H1 (cell line): ENCODE measurements around the gene NMRK2. TPM values are rescaled to one million over a fixed set of nuclear protein-coding genes. Genes with fewer than 3 reads are reported as not detected.

ENCODE experiments used
- CTCF ChIA-PET: fragments of 300-600 bp; sonication (Branson Sonifier 250); formaldehyde crosslinking; loops from one replicate; lab custom pipeline; 2021; ENCODE audit not compliant: partially characterized antibody; lab: Charles Lee
- POLR2A ChIA-PET: fragments of 300-600 bp; sonication (Branson Sonifier 250); formaldehyde crosslinking; loops from one replicate; lab custom pipeline; 2021; ENCODE audit warnings: inconsistent platforms; ENCODE audit not compliant: partially characterized antibody; lab: Charles Lee
- DNase-seq, 2 experiments: peaks; one replicate each; pipeline versions ENCODE4 v3.0.0 to v3.0.0-alpha.2; 2010 to 2022; ENCODE audit warnings: low spot score in 2 of 2, low read depth in 1 of 2, mixed read lengths in 1 of 2
- FAIRE-seq: peaks from 2 replicates; lab custom pipeline; 2011; peaks lifted over from hg19 to GRCh38; lab: Jason Lieb, UNC
- H2AFZ ChIP-seq: 2 replicates; pipeline ENCODE4 v1.8.1; 2012; ENCODE audit warnings: low read length, inconsistent platforms
- H2AK5ac ChIP-seq: 2 replicates; pipeline ENCODE4 v1.6.1; 2013; ENCODE audit warnings: low read depth, low read length
- H2BK120ac ChIP-seq: replicated peaks from 2 replicates; pipeline ENCODE3; 2013; ENCODE audit warnings: low read depth, low read length, inconsistent platforms
- H2BK12ac ChIP-seq: 2 replicates; pipeline ENCODE4 v1.6.1; 2013; ENCODE audit warnings: low read depth, low read length
- H2BK15ac ChIP-seq: 2 replicates; pipeline ENCODE4 v1.6.1; 2013; ENCODE audit warnings: low read length
- H2BK20ac ChIP-seq: 2 replicates; pipeline ENCODE4 v1.6.1; 2013; ENCODE audit warnings: low read length
- H2BK5ac ChIP-seq: 2 replicates; pipeline ENCODE4 v1.6.1; 2013; ENCODE audit warnings: low read depth, low read length
- H3K14ac ChIP-seq: 2 replicates; pipeline ENCODE4 v1.6.1; 2013; ENCODE audit warnings: inconsistent platforms; ENCODE audit not compliant: insufficient read length
- H3K18ac ChIP-seq: 2 replicates; pipeline ENCODE4 v1.6.1; 2013; ENCODE audit warnings: low read length; ENCODE audit errors: extremely low read depth
- H3K23ac ChIP-seq: 2 replicates; pipeline ENCODE4 v1.6.1; 2013; ENCODE audit warnings: inconsistent platforms; ENCODE audit not compliant: insufficient read length
- H3K23me2 ChIP-seq: 2 replicates; pipeline ENCODE4 v1.6.1; 2013; ENCODE audit warnings: low read depth, low read length
- H3K27ac ChIP-seq: 2 replicates; pipeline ENCODE4 v1.6.1; 2011; ENCODE audit warnings: low read depth, low read length, inconsistent platforms
- H3K27me3 ChIP-seq, 4 experiments: replicated peaks in 1 of 4; 1 replicate in 1 of 4; 2 replicates in 3 of 4; pipeline versions ENCODE4 v1.6.1 to v1.8.1; 2011 to 2013; ENCODE audit warnings: low read length in 3 of 4, mild to moderate bottlenecking in 3 of 4, inconsistent platforms in 2 of 4, mixed read lengths in 2 of 4, moderate library complexity in 1 of 4; ENCODE audit not compliant: control insufficient read depth in 3 of 4, insufficient read depth in 3 of 4; ENCODE audit errors: extremely low read depth in 1 of 4
- H3K36me3 ChIP-seq, 4 experiments: 2 replicates each; pipeline versions ENCODE4 v1.6.1 to v1.8.1; 2011 to 2013; ENCODE audit warnings: mild to moderate bottlenecking in 4 of 4, low read length in 3 of 4, moderate library complexity in 2 of 4, control low read depth in 1 of 4, inconsistent platforms in 1 of 4; ENCODE audit not compliant: insufficient read depth in 4 of 4, control insufficient read depth in 2 of 4
- H3K4ac ChIP-seq: replicated peaks from 2 replicates; pipeline ENCODE3; 2013; ENCODE audit warnings: low read length, low read depth, mixed read lengths, inconsistent platforms; ENCODE audit not compliant: insufficient read length
- H3K4me1 ChIP-seq, 4 experiments: replicated peaks in 1 of 4; 1 replicate in 1 of 4; 2 replicates in 3 of 4; pipeline versions ENCODE4 v1.6.1 to v1.8.1; 2011 to 2013; ENCODE audit warnings: low read length in 3 of 4, inconsistent platforms in 2 of 4, mixed read lengths in 1 of 4; ENCODE audit not compliant: insufficient read depth in 4 of 4, control insufficient read depth in 3 of 4
- H3K4me2 ChIP-seq, 2 experiments: 2 replicates each; pipeline versions ENCODE4 v1.6.1 to v1.8.1; 2011 to 2013; ENCODE audit warnings: low read depth in 2 of 2, low read length in 2 of 2, control low read depth in 1 of 2, inconsistent platforms in 1 of 2, mild to moderate bottlenecking in 1 of 2; ENCODE audit not compliant: insufficient read depth in 1 of 2
- H3K4me3 ChIP-seq, 4 experiments: fragments of 200-600, 300-600 bp in 1 of 4; sonication (generic), shearing (Covaris generic), sonication (Bioruptor Twin) in 1 of 4; 2 replicates each; pipeline versions ENCODE4 v1.5.1 to v1.8.1; 2011 to 2016; ENCODE audit warnings: low read length in 4 of 4, low read depth in 3 of 4, control low read depth in 2 of 4, inconsistent platforms in 2 of 4, mild to moderate bottlenecking in 2 of 4, mixed read lengths in 1 of 4, moderate library complexity in 1 of 4; ENCODE audit not compliant: insufficient read depth in 2 of 4; ENCODE audit errors: extremely low read depth in 1 of 4
- H3K56ac ChIP-seq: replicated peaks from 2 replicates; pipeline ENCODE3; 2013; ENCODE audit warnings: low read depth, mild to moderate bottlenecking, mixed read lengths, low read length, inconsistent platforms; ENCODE audit not compliant: insufficient read length
- H3K79me1 ChIP-seq: 2 replicates; pipeline ENCODE4 v1.6.1; 2013; ENCODE audit warnings: low read depth, low read length, control low read depth
- H3K79me2 ChIP-seq, 2 experiments: 2 replicates each; pipeline versions ENCODE4 v1.6.1 to v1.8.1; 2012 to 2013; ENCODE audit warnings: low read length in 2 of 2, mild to moderate bottlenecking in 2 of 2, inconsistent platforms in 1 of 2; ENCODE audit not compliant: insufficient read depth in 2 of 2, control insufficient read depth in 1 of 2
- H3K9ac ChIP-seq, 4 experiments: replicated peaks in 1 of 4; 1 replicate in 1 of 4; 2 replicates in 3 of 4; pipeline versions ENCODE4 v1.6.1 to v1.8.1; 2011 to 2013; ENCODE audit warnings: low read depth in 3 of 4, low read length in 3 of 4, control low read depth in 2 of 4, mild to moderate bottlenecking in 2 of 4, moderate library complexity in 2 of 4, inconsistent platforms in 1 of 4; ENCODE audit errors: extremely low read depth in 1 of 4
- H3K9me3 ChIP-seq, 2 experiments: 2 replicates each; pipeline versions ENCODE4 v1.6.1 to v1.8.1; 2012 to 2013; ENCODE audit warnings: mild to moderate bottlenecking in 2 of 2, moderate library complexity in 2 of 2, control low read depth in 1 of 2, inconsistent platforms in 1 of 2, low read depth in 1 of 2, low read length in 1 of 2, mixed read lengths in 1 of 2; ENCODE audit not compliant: insufficient read depth in 2 of 2
- H4K20me1 ChIP-seq, 2 experiments: replicated peaks in 1 of 2; 2 replicates each; pipeline versions ENCODE3 to v1.8.1; 2011 to 2013; ENCODE audit warnings: inconsistent platforms in 2 of 2, low read length in 2 of 2, mild to moderate bottlenecking in 1 of 2; ENCODE audit not compliant: insufficient read depth in 2 of 2, control insufficient read depth in 1 of 2
- H4K5ac ChIP-seq: 2 replicates; pipeline ENCODE4 v1.6.1; 2013; ENCODE audit warnings: low read length, low read depth, mixed read lengths, inconsistent platforms; ENCODE audit not compliant: insufficient read length
- H4K8ac ChIP-seq: 2 replicates; pipeline ENCODE4 v1.8.0; 2013; ENCODE audit warnings: mild to moderate bottlenecking, moderate library complexity, low read length, inconsistent platforms; ENCODE audit not compliant: insufficient read depth; ENCODE audit errors: extremely low read depth
- H4K91ac ChIP-seq: replicated peaks from 2 replicates; pipeline ENCODE3; 2013; ENCODE audit warnings: low read length, mixed read lengths, inconsistent platforms; ENCODE audit not compliant: insufficient read length
- CBX8 ChIP-seq: fragments of 300-800, 300-1000 bp; sonication (generic); IDR thresholded peaks from 2 replicates; pipeline ENCODE4 v1.7.1; 2016; ENCODE audit warnings: low read depth, low read length, borderline replicate concordance
- SP4 ChIP-seq: IDR thresholded peaks from 2 replicates; pipeline ENCODE4 v1.6.1; 2012; ENCODE audit warnings: low read length, inconsistent platforms
- SUZ12 ChIP-seq: fragments of 200-600 bp; sonication (generic); IDR thresholded peaks from 2 replicates; pipeline ENCODE4 v1.6.1; 2012; ENCODE audit warnings: mild to moderate bottlenecking, inconsistent platforms, low read length, moderate library complexity, mixed read lengths
- WGBS, 2 experiments: shearing (Covaris generic) in 1 of 2; methylation state at CpG; one replicate each; pipeline versions ENCODE4 v1.1.6 to v1.1.7; 2013 to 2015; ENCODE audit warnings: low lambda C conversion rate in 2 of 2, mixed read lengths in 2 of 2, inconsistent platforms in 1 of 2, low coverage in 1 of 2, missing lambda C conversion rate in 1 of 2; ENCODE audit not compliant: insufficient replicate concordance in 2 of 2, insufficient coverage in 1 of 2, insufficient read length in 1 of 2; ENCODE audit errors: extremely low coverage in 1 of 2, missing lambda C conversion rate in 1 of 2; 5-methylcytosine and 5-hydroxymethylcytosine counted together
- polyA plus RNA-seq, 7 experiments: library from polyadenylated mRNA; depleted of rRNA in 3 of 7; stranded (reverse) in 5 of 7; unstranded in 2 of 7; fragments of >200 nt in 5 of 7; fragments of 200-250 nt in 2 of 7; gene quantifications; 1 replicate in 5 of 7; 2 replicates in 1 of 7; 4 replicates in 1 of 7; pipeline versions ENCODE4 v1.2.1 to v1.2.3, GENCODE V29; 2011 to 2013; ENCODE audit warnings: missing spikeins in 2 of 7, mixed read lengths in 2 of 7
- total RNA-seq: library from RNA; stranded (reverse); fragmentation: NEBNext Ultra II Directional; extraction: Animal tissue kit (Norgen Biotek cat#: 25700); gene quantifications from 2 replicates; pipeline ENCODE4 v1.2.1, GENCODE V29; 2021
- TF ChIP-seq, protein P1 (sequence below): IDR thresholded peaks from 2 replicates; pipeline ENCODE4 v1.6.1; 2011; ENCODE audit warnings: low read depth, mild to moderate bottlenecking, low read length; ENCODE audit not compliant: insufficient read depth

The NMRK2 gene
- total and polyA plus RNA-seq, 2 of the 8 experiments (the other 6 are each of a cell fraction or from before 2014, with no cell fraction given) = 87.4 to 206 TPM

DNA sequence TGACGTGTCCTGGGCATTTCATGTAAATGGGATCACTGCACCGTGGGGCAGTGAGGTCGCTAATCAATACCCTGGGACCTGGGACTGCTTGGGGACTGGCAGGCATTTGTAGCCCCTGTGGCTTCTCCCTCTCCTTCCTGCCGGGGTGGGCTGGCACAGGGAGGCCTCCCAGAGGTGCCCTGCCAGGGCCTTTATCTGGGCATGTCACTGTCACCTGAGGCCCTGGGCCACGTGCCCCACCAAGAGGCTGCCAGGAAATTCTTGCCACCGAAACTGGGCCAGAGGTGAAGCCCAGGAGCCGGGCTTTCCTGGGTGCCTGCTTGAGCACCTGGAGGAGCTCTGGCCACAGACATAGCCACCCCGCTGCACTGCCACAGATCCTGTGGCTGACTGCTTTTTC is 1.8 kb upstream of the NMRK2 start:
- no peak overlapping the region for H3K27ac ChIP-seq
- H4K5ac ChIP-seq = no peak overlapping the region
- FAIRE-seq (no peak), DNase-seq (no peak)
- H3K79me2 ChIP-seq = peaks cover 0 to 7% of the 10 kb centered on the region in 2 experiments; a peak in 1 of 4 replicates
- H4K91ac ChIP-seq = peak overlapping the region; percentile 74
- H2BK120ac ChIP-seq = no peak overlapping the region
- no peak overlapping the region for H3K4me3 ChIP-seq
- no peak overlapping the region for H2BK15ac ChIP-seq
- no peak overlapping the region for H2AFZ ChIP-seq
- no peak overlapping the region for H2BK5ac ChIP-seq
- no peaks in the 10 kb centered on the region for H3K9me3 ChIP-seq
- no peak overlapping the region for H3K14ac ChIP-seq
- no peak overlapping the region for H3K23ac ChIP-seq
- no peak overlapping the region for H3K4me2 ChIP-seq
- H3K9ac ChIP-seq = no peak overlapping the region
- H4K20me1 ChIP-seq = no peaks in the 10 kb centered on the region
- H2AK5ac ChIP-seq = 0 out of 2 replicates have a peak overlapping the region, but pooled peaks have one; percentile 6
- H4K8ac ChIP-seq = no peak overlapping the region
- WGBS, 2 experiments = 83% methylated on average over 8 of the region's 8 CpGs; no CpG with 5 or more reads in 1 of the 2 experiments
- H3K36me3 ChIP-seq = no peaks in the 10 kb centered on the region
- no peak overlapping the region for H2BK12ac ChIP-seq
- H3K27me3 ChIP-seq = no peaks in the 10 kb centered on the region; a peak in 1 of 7 replicates
- POLR2A ChIA-PET = interaction anchor here (5.0 kb wide), 1 partner anchor 38 kb away, joined by 52 read pairs; the partner anchor contains the start of gene DAPK3
- H3K79me1 ChIP-seq = no peaks in the 10 kb centered on the region
- peaks cover 3% of the 10 kb centered on the region; the same call in 1 of the 2 replicates for H3K23me2 ChIP-seq
- no peak overlapping the region for H3K18ac ChIP-seq
- no peak overlapping the region for H2BK20ac ChIP-seq
- peaks cover 0 to 2% (median 0%) of the 10 kb centered on the region in 4 experiments; a peak in 1 of 7 replicates for H3K4me1 ChIP-seq
- no peak overlapping the region for H3K56ac ChIP-seq
- CTCF ChIA-PET = no interaction called here
- no peak overlapping the region for H3K4ac ChIP-seq
- TF ChIP-seq, protein P1, sequence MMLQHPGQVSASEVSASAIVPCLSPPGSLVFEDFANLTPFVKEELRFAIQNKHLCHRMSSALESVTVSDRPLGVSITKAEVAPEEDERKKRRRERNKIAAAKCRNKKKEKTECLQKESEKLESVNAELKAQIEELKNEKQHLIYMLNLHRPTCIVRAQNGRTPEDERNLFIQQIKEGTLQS = no peak
- no peak for TF ChIP-seq CBX8
- no peak for TF ChIP-seq SUZ12
- TF ChIP-seq SP4 = no peak
